GM21381 (cell line): ENCODE results near the gene ZNF775.

Experiments used
- ATAC-seq: cut with Tn5 transposase; IDR thresholded peaks from one replicate; pipeline ENCODE4 v1.9.1; 2021; ENCODE audit warnings: mild to moderate bottlenecking, moderate library complexity; ENCODE audit not compliant: unreplicated experiment

Gene ZNF775

DNA sequence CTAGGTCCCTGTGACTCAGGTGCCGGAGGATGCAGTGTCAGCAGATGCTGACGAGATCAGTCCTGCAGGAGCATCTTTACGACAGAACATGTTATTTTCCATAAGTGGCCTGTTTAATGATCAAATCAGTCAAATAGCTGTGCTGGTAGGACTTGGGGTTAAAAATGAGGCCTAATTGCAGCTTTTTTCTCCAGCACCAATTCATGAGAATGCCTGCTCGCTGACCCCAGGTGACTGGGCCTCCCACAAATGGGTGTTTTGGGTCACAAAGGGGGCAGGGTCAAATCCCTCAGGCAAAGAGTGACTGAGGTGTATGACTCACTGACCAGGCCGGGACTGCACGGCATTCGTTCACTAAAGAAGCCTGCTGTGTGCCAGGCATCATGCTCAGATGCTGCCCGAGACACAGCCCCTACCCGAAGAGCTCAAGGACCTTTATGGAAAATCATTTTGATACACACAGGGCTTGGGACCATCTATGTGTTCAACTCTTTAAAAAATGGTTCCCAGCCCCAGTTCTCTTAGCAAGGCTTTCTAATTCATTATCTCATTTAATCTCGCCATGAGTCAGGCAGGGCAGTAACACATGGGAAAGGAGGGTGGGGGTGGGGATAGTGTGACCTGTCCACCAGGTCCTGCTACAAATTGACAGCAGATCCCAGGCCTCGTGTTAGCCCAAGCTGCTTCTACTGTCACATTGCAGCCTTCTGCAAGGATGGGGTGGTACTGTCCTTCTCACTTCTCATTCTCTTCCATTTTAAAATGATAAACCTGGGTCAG is 21.1 kb downstream of the ZNF775 start:
- ATAC-seq, result no peak

GRCh38 chr7:150400788-150401423 is 21.8 kb downstream of the ZNF775 start:
- no peak for ATAC-seq

GRCh38 chr7:150401424-150401790 is 22.3 kb downstream of the ZNF775 start:
- ATAC-seq, result no peak

- no peak for ATAC-seq
Measured at GRCh38 chr7:150401861-150402631, 22.9 kb downstream of the ZNF775 start.

DNA sequence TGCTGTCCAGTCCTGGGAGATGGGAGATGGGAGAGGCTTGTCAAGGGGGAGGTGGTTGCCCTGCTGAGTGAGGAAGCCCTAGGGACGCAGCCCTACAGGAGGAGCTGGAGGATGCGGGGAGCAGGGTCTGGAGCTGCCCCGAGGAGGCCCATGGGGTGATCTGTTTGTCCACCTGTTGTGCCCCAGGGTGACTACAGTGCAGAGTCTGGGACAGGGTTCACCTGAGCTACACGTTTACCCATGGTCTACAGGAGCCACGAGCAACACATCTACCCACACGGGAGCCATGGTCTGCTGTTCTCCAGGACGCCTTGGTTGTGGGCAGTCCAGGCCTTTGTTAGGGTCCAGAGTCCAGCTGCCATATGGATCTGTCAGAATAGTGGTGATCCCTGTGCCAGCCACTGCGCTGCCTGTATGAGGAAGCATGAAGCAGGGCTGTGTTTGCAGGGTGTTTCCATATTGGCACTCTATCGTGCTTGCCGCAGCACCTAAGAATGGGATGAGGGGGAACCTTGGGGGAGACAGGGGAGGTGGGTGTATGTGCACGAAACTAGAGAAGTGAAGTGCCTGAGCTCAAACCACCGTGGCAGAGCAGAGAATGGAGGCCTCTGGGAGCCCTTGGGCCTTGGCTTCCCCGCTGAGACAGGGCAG is 23.7 kb downstream of the ZNF775 start:
- ATAC-seq, result no peak

DNA sequence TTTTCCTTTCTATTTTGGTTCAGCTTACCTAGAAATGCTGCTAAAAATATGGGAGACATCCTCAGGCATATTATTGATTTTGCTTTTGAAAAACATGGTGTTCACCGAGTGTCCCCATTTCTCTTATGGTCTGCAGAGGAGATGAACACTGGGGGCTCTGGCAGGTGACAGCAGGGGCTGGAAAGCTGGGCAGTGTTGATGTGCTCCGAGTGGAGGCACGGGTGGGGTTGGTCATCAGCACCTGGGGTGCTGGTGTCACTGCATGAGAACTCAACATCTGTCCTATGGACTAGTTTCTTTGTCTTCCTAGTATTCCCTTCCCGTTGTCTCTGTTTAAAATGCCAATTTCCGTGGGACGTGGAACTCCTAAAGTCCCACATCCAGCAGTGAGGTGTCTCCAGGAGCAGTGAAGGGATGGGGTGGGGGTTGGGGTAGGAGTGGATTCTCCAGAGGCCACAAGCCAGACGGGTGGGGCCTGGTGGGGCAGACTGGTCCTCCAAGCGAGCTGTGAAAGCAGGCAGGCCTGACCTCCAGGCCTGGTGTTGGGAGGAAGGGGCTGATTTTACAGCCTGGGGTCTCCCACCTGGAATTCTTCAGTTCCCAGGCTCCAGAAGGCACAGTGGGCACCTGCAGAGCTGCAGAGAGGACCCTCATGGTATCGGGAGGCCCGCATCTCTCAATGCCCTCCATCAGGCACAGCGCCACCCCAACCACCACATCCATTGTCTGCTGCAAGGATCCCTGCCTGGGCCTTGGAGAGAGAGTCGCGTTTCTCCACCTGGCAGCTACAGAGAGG is 24.4 kb downstream of the ZNF775 start:
- no peak for ATAC-seq

DNA sequence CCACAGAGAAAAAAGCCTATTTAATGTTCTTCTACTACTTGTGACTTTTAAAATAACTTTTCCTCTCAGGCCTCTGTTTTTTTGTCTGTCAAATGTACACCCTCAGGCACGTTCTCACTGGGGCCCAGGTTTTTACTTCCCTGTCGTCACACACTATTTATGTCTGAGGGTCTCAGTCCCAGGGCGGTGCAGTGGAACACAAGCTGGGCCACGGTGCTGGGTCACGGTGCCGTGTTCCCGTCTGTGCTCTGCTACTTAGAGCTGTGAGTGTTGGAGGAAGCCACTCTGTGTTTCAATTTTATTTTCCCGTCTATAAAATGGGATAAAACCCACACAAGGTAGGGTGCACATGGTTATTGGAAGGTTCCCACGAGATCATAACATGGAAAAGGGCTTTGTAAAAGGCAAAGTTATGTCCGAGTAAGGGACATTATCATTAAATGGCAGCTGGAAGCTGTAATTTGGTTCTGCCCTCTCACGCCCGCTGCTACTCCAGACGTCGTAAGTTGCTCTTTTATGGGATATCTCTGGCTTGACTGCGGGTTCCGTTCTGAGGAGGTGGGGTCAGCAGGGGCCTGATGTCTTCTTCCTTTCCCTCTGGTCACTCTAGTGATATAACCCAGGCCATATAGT is 25.2 kb downstream of the ZNF775 start:
- no peak for ATAC-seq

DNA sequence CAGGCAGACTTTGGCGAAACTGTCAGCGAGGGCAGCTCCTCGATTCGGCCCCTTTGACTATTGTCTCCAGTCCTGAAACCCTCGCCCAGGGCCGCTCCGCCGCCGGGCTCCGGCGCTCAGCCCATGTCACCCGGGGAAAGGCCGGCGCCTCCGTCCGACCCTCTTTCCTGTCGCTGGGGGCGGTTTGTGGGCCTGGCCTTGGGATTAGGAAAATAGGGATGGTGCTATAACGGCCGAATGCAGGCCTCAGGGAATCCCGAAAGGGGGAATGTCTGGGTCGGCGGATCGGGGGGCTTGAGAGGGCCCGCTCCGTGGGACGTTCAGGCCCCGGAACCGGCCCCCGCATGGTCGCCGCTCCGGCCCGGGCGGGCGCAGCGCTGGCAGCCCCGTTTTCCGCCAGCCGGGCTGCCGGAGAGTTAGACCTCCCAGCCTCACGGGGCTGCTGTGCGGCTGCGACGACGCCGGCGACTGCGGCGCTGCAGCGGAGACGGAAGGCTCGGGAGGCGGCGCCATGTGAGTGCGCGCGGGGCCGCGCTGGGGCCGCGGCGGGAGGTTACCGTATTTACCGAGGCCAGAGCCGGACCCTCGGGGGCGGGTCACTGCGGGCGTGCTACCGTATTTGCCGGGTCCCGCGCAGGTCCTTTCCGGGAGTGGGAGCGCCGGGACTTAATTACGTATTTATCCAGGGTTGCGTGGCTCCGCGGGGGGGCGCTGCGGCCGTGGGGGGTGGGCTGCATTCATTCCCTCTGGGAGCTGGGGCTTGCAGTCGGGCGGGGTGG is 25.9 kb downstream of the ZNF775 start:
- peak; percentile 42 for ATAC-seq

DNA sequence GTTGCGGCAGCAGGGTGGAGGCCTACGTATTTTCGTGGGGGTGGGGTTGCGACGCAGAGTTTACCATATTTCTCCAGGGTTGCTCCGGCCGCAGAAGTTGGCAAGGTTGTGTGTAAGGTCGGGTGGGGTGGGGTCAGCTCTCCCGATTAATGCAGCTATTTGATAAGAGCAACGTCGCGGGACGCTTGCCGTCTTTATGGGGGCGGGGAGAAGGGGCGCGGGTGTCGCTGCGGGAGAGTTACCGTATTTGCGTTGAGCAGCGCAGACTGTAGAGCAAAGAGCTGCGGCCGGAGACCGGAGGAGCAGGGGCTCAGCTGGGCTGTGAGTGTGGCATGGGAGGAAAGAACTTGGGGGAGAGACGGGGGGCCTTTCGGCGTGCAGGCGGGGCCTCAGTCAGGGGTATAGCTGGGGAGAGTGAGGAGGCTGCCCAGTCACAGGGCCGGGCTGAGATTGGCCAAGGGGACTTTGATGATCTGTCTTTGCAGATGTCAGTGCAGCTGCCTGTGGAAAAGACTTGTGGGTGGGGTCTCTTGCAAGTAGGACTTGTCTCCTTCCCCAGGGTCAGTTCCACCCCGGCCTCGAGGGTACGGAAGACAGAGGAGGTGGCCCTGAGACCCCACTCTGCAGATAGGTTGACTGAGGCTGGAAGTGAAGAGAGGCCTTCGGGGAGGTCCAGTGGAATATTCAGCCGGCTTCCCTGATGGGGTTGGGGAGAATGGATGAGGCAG is 26.6 kb downstream of the ZNF775 start:
- ATAC-seq, result no peak

- no peak for ATAC-seq
Measured at GRCh38 chr7:150406312-150406566, 27.1 kb downstream of the ZNF775 start.

DNA sequence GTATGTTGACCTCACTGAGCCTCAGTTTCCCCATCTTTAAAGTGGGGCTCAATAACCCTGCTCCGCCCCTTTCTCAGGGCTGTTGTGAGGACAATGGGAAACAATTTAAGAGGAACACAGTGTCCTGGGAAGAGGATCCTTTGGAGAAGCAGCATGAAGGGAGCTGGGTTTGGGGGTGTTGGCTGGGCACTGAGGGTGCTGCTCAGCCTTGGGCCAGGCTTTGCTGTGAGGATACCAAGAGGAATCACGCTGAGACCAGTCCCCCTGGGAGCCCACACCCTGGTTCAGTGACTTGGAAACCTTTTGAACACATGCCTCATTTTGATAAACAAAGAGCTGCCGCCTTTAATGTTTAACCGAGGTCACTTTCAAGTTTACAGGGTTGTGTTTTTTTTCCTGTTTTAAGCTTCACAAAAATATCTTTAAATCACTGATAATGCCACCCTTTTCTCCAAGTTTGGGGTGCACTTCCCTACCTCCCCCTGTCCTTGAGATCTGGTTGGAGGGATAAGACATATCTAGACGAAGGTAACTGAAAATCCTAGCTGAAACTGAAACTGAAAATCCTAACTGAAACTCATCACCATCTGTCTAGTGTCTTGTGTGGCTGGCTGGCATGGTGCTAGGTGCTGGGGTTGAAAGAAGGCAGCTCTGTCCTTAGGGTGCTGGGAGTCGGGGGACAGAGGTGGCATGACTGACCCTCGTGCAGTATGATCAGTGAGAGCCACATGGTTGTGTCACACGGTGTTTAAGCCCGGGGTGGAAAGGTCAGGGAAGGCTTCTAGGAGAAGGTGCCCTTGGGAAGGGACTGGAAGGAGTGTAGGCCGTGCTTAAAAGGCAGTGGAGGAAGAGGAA is 27.7 kb downstream of the ZNF775 start:
- ATAC-seq, result peak; percentile 43

DNA sequence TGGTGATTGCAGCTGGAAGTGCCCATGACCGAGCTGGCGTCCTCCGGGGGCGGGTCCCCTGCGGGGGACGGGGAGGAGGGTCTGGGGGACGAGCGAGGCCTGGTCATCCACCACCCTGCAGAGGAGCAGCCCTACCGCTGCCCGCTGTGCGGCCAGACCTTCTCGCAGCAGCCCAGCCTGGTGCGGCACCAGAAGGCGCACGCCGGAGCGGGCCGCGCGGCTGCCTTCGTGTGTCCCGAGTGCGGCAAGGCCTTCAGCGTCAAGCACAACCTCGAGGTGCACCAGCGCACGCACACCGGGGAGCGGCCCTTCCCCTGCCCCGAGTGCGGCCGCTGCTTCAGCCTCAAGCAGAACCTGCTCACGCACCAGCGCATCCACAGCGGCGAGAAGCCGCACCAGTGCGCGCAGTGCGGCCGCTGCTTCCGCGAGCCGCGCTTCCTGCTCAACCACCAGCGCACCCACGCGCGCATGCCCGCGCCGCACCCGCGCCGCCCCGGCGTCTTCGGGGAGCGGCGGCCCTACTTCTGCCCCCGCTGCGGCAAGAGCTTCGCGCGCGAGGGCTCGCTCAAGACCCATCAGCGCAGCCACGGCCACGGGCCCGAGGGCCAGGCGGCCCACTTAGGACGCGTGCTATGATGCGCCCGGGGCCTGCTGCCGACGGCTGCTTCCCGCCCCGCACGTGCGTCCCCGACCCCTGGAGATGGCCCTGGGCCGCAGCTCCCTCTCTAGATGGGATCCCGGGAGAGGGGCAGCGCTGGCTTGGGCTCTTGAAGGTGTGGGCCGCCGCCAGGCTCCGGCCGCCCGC is 28.7 kb downstream of the ZNF775 start:
- ATAC-seq, result no peak

GRCh38 chr7:150408393-150409299 is 29.5 kb downstream of the ZNF775 start:
- no peak for ATAC-seq

- ATAC-seq, result no peak
Measured at GRCh38 chr7:150409300-150410030, 30.3 kb downstream of the ZNF775 start.

- ATAC-seq, result no peak
Measured at GRCh38 chr7:150410131-150410530, 31.0 kb downstream of the ZNF775 start.
